Natural killer cell (primary cell): ENCODE results near the gene SH2D3C. TPM values are rescaled to one million over a fixed set of nuclear protein-coding genes. Genes with fewer than 3 reads are reported as not detected.

ENCODE experiments used
- ATAC-seq, 3 donors: fragments of 150-1000 bp in 2 of 3; fragments of 200-7000 bp in 1 of 3; cut with Tn5 transposase; 1 replicate in 1 of 3; 2 replicates in 2 of 3; pipeline ENCODE4 v1.10.0; 2021; ENCODE audit warnings: mild to moderate bottlenecking in 2 of 3, moderate library complexity in 2 of 3
- DNase-seq, 2 donors: peaks; one replicate each; pipeline versions ENCODE4 v3.0.0 to v3.0.0-alpha.2; 2013 to 2021; ENCODE audit warnings: mixed read lengths in 1 of 2
- H3K27ac ChIP-seq: one replicate; pipeline ENCODE4 v1.5.1; 2013; ENCODE audit warnings: mild to moderate bottlenecking, low read length
- H3K27me3 ChIP-seq: one replicate; pipeline ENCODE4 v1.6.1; 2013; ENCODE audit warnings: low read length; ENCODE audit not compliant: control insufficient read depth, insufficient read depth
- H3K36me3 ChIP-seq: one replicate; pipeline ENCODE4 v1.6.1; 2013; ENCODE audit warnings: low read length; ENCODE audit not compliant: control insufficient read depth, insufficient read depth
- H3K4me1 ChIP-seq: one replicate; pipeline ENCODE4 v1.6.1; 2013; ENCODE audit warnings: low read length; ENCODE audit not compliant: control insufficient read depth, insufficient read depth
- H3K4me3 ChIP-seq: one replicate; pipeline ENCODE4 v1.5.1; 2013; ENCODE audit warnings: low read length
- H3K9me3 ChIP-seq: one replicate; pipeline ENCODE4 v1.6.1; 2013; ENCODE audit warnings: low read length; ENCODE audit not compliant: control insufficient read depth, insufficient read depth
- H3K27ac Mint-ChIP-seq, 2 donors: one replicate each; pipeline ENCODE4 v1.8.0; 2022; ENCODE audit warnings: mild to moderate bottlenecking in 2 of 2, mixed read lengths in 2 of 2, moderate library complexity in 1 of 2
- H3K27me3 Mint-ChIP-seq, 2 donors: one replicate each; pipeline ENCODE4 v1.8.0; 2022; ENCODE audit warnings: low read depth in 2 of 2, mixed read lengths in 2 of 2
- H3K36me3 Mint-ChIP-seq: one replicate; pipeline ENCODE4 v1.8.0; 2022; ENCODE audit warnings: mixed read lengths
- H3K4me1 Mint-ChIP-seq, 2 donors: one replicate each; pipeline ENCODE4 v1.8.0; 2022; ENCODE audit warnings: mixed read lengths in 2 of 2
- H3K4me3 Mint-ChIP-seq: one replicate; pipeline ENCODE4 v1.8.0; 2022; ENCODE audit warnings: mild to moderate bottlenecking, moderate library complexity, mixed read lengths
- H3K9me3 Mint-ChIP-seq, 2 donors: one replicate each; pipeline ENCODE4 v1.8.0; 2022; ENCODE audit warnings: mixed read lengths in 2 of 2
- WGBS: methylation state at CpG from one replicate; pipeline ENCODE4 v1.1.7; 2013; ENCODE audit warnings: missing lambda C conversion rate; ENCODE audit not compliant: insufficient coverage; 5-methylcytosine and 5-hydroxymethylcytosine counted together
- intact Hi-C: fragments of 100-400 bp; cut with micrococcal nuclease; formaldehyde crosslinking; loops from one replicate; pipeline ENCODE4 v1.14.2; 2022
- total RNA-seq, 4 donors: library from RNA; stranded (reverse); fragments of 120-200 nt in 1 of 4; gene quantifications; one replicate each; pipeline versions ENCODE4 v1.2.3 to v1.2.4, GENCODE V29; 2013 to 2022
- TF ChIP-seq, protein P1 (sequence below): fragments of 200-600 bp; IDR thresholded peaks from one replicate; pipeline ENCODE4 v1.8.0; 2022; ENCODE audit warnings: antibody characterized with exemption

The SH2D3C gene
- total RNA-seq, 3 donors from 2014 or later (not counting 1 experiment from before 2014, with no cell fraction given): 42.8 to 86.8 (median 56.6) TPM

DNA sequence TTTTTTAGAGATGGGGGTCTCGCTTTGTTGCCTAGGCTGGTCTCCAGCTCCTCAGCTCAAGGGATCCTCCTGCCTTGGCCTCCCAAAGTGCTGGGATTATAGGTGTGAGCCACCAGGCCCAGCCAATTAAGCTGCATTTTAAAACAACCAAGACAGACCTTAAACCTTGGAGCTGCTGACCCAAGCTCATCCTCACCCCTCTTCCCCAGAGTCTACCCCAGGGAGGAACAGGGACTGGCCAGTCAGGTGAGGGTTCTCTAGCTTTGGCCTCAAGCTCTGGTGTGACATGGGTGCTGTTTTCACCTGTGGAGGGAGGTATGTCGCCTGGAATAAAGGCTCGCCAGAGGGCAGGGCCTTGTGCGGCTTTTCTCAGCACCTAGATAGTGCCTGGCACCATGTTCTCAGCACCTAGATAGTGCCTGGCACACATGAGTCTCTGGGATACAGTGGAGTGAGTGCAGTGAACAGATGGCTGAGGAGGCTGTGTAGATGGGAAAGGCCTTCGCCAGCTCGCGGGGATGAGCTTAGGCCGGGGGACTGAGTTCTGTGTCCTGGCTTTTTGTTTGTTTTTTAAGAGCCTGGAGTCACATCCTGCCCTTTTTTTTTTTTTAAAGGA is 14.7 kb upstream of the SH2D3C start:
- WGBS: 91% methylated on average over 8 of the region's 8 CpGs
- H3K27ac ChIP-seq: no peak overlapping the region
- H3K9me3 ChIP-seq: no peaks in the 10 kb centered on the region
- Mint-ChIP-seq H3K27ac (peak overlapping the region; percentile 41 to 48), H3K27me3 (no peaks in the 10 kb centered on the region), H3K4me1 (peaks cover 20 to 42% of the 10 kb centered on the region in 2 donors), H3K36me3 (peaks cover 6% of the 10 kb centered on the region), H3K4me3 (no peak overlapping the region), H3K9me3 (no peaks in the 10 kb centered on the region)
- TF ChIP-seq, protein P1, sequence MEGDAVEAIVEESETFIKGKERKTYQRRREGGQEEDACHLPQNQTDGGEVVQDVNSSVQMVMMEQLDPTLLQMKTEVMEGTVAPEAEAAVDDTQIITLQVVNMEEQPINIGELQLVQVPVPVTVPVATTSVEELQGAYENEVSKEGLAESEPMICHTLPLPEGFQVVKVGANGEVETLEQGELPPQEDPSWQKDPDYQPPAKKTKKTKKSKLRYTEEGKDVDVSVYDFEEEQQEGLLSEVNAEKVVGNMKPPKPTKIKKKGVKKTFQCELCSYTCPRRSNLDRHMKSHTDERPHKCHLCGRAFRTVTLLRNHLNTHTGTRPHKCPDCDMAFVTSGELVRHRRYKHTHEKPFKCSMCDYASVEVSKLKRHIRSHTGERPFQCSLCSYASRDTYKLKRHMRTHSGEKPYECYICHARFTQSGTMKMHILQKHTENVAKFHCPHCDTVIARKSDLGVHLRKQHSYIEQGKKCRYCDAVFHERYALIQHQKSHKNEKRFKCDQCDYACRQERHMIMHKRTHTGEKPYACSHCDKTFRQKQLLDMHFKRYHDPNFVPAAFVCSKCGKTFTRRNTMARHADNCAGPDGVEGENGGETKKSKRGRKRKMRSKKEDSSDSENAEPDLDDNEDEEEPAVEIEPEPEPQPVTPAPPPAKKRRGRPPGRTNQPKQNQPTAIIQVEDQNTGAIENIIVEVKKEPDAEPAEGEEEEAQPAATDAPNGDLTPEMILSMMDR: no peak
- no peaks in the 10 kb centered on the region for H3K27me3 ChIP-seq
- peaks cover 30% of the 10 kb centered on the region for H3K4me1 ChIP-seq
- intact Hi-C loops: no loop called here
- DNase-seq: no peak
- no peak overlapping the region for H3K4me3 ChIP-seq
- peaks cover 38% of the 10 kb centered on the region for H3K36me3 ChIP-seq
- no peak for ATAC-seq

DNA sequence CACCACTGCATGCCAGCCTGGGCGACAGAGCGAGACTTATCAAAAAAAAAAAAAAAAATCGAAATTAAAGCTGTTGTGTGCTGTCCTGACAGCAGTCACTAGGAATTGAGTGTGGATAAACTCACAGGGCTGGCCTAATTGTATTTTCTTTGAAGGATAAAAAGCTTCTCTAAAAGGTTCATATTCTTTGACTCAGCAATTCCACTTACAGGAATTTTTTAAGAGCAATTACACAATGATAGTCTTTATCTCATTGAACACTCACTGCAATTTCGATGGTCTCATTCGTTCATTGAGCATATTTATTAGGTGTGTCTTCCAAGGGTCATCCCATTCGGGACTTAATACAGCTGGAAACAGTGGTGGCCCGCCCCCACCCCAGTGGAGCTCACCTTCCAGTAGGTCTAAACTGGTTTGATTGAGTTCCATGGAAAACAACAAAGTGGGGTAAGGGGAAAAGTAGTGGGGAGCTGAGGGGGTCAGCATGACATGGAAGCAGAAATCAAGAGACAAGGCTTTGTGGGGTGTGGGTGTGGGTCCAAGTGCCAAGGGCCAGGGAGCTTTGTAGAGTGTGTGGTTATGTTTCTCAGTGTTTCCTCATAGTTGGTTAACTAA is 14.1 kb upstream of the SH2D3C start:
- intact Hi-C loops: no loop called here
- TF ChIP-seq, protein P1: no peak
- H3K9me3 ChIP-seq: no peaks in the 10 kb centered on the region
- no peak for ATAC-seq
- no peak for DNase-seq
- H3K36me3 ChIP-seq: peaks cover 45% of the 10 kb centered on the region
- peaks cover 20 to 43% of the 10 kb centered on the region in 2 donors for H3K4me1 Mint-ChIP-seq
- H3K27ac ChIP-seq: no peak overlapping the region
- H3K27ac Mint-ChIP-seq: peak overlapping the region; percentile 14 to 48
- no peaks in the 10 kb centered on the region for H3K9me3 Mint-ChIP-seq
- no peak overlapping the region for H3K4me3 Mint-ChIP-seq
- H3K27me3 Mint-ChIP-seq: no peaks in the 10 kb centered on the region
- peaks cover 6% of the 10 kb centered on the region for H3K36me3 Mint-ChIP-seq
- WGBS: 82% methylated on average over 7 of the region's 7 CpGs
- no peaks in the 10 kb centered on the region for H3K27me3 ChIP-seq
- H3K4me3 ChIP-seq: no peak overlapping the region
- H3K4me1 ChIP-seq: peaks cover 30% of the 10 kb centered on the region

DNA sequence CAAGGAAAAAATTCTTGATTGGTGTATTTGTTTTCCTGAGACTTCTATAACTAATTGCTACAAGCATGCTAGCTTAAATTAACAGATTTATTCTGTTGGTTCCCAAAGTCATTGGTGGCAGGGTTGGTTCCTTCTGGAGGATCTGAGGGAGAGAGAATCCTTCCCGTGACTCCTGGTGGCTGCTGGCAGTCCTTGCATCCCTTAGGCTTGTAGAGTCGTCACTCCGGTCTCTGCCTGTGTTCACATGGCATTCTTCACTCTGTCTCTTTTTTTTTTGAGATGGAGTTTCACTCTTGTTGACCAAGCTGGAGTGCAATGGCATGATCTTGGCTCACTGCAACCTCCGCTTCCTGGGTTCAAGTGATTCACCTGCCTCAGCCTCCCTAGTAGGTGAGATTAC is 12.6 kb upstream of the SH2D3C start:
- H3K4me3 Mint-ChIP-seq: no peak overlapping the region
- peaks cover 6% of the 10 kb centered on the region for H3K36me3 Mint-ChIP-seq
- ATAC-seq: no peak
- H3K4me1 ChIP-seq: peaks cover 27% of the 10 kb centered on the region
- WGBS: 98% methylated on average over 4 of the region's 4 CpGs
- no peak overlapping the region for H3K27ac ChIP-seq
- intact Hi-C loops: no loop called here
- H3K9me3 ChIP-seq: no peaks in the 10 kb centered on the region
- H3K36me3 ChIP-seq: peaks cover 50% of the 10 kb centered on the region
- peaks cover 18 to 40% of the 10 kb centered on the region in 2 donors for H3K4me1 Mint-ChIP-seq
- no peak for DNase-seq
- TF ChIP-seq, protein P1: no peak
- no peak overlapping the region for H3K27ac Mint-ChIP-seq
- no peaks in the 10 kb centered on the region for H3K27me3 Mint-ChIP-seq
- H3K4me3 ChIP-seq: no peak overlapping the region
- no peaks in the 10 kb centered on the region for H3K27me3 ChIP-seq
- no peaks in the 10 kb centered on the region for H3K9me3 Mint-ChIP-seq
